HEK293 (cell line): ENCODE measurements around the gene DMBT1.

Experiments
- CTCF ChIP-seq: fragments of 450-650 bp; formaldehyde crosslinking; IDR thresholded peaks from 2 replicates; pipeline ENCODE4 v1.5.1; 2016; ENCODE audit warnings: missing biosample characterization, missing genetic modification characterization
- ELK4 ChIP-seq: IDR thresholded peaks from 2 replicates; pipeline ENCODE4 v1.6.1; 2011; ENCODE audit warnings: mild to moderate bottlenecking, low read depth, low read length, borderline replicate concordance

GRCh38 chr10:122636953-122637352, 76.4 kb downstream of the DMBT1 start:
- TF ChIP-seq ELK4 (no peak), CTCF (tag by site-specific recombination) (no peak)
